Heart left ventricle (tissue), 13 donors: ENCODE measurements around the gene IL1B.

Source experiments
- CTCF ChIP-seq, 12 donors: fragments of 200-600 bp; sonication (generic) in 4 of 12; IDR thresholded peaks; one replicate each; pipeline versions ENCODE4 v1.5.0 to v1.8.0; 2018 to 2022; ENCODE audit warnings: antibody characterized with exemption in 12 of 12, mild to moderate bottlenecking in 5 of 12
- POLR2A ChIP-seq, 2 donors: fragments of 450-650 bp; IDR thresholded peaks; one replicate each; pipeline ENCODE4 v1.6.1; 2017; ENCODE audit warnings: antibody characterized with exemption in 2 of 2, mild to moderate bottlenecking in 2 of 2, moderate library complexity in 2 of 2
- donor health status: ischemic (EF 13 %, LVEDD 7.1; RV severe dilation, severe dysfunction).
- donor health status: DM: no; HTN: yes; CAD: no.
- donor health status: DM: no; HTN: no; CAD: no.
- donor health status: ischemic (EF 25% LVEDD 6.9; RV normal size, moderate dysfunction).
- donor health status: ischemic (EF 25% LVEDD 5.7; RV mildly dilated, moderate dysfunction).
- donor health status: ischemic (EF 35%, LVEDD 5.7; RV mildly dilated, moderate dysfunction).
- donor health status: nonischemic (EF 11% LVEDD 7.7; RV severe dilation, severe dysfunction).
- donor health status: DM: yes; HTN: yes; CAD: no.
- donor health status: PGD.
- donor health status: ischemic (EF 29% LVEDD 5.4; RV normal size, mild dysfunction).
- donor health status: nonischemic (EF 23%, LVEDD 6.1; RV moderate dilation, normal function).

- TF ChIP-seq CTCF (IDR thresholded peaks at IDR 0.05) (no peak), POLR2A (IDR thresholded peaks at IDR 0.05) (no peak)
These were observed 14.0 kb upstream of the IL1B start for GRCh38 chr2:112850588-112850987.
